HG02610 (cell line): ENCODE results near the gene PTPRD.
"Not testable (repeated sequence)": the region's sequence is repeated elsewhere in the genome, so short reads cannot be mapped to it uniquely, and the experiment has no call there.

ENCODE experiments used
- ATAC-seq: cut with Tn5 transposase; IDR thresholded peaks from one replicate; pipeline ENCODE4 v1.9.1; 2021; ENCODE audit warnings: mild to moderate bottlenecking, moderate library complexity; ENCODE audit not compliant: unreplicated experiment

PTPRD gene

GRCh38 chr9:9091387-9091786, 1521.4 kb downstream of the PTPRD start:
- no peak for ATAC-seq

GRCh38 chr9:9079473-9079872, 1533.3 kb downstream of the PTPRD start:
- no peak for ATAC-seq

GRCh38 chr9:9078301-9078700, 1534.5 kb downstream of the PTPRD start:
- ATAC-seq, result no peak

- no peak for ATAC-seq
Measured at GRCh38 chr9:9061627-9062026, 1551.2 kb downstream of the PTPRD start.

- ATAC-seq, result no peak
Measured at GRCh38 chr9:9054354-9054992, 1558.3 kb downstream of the PTPRD start.

- ATAC-seq, result no peak
Measured at GRCh38 chr9:9045572-9045971, 1567.2 kb downstream of the PTPRD start.

- ATAC-seq, result no peak
Measured at GRCh38 chr9:9045072-9045471, 1567.7 kb downstream of the PTPRD start.

GRCh38 chr9:9043788-9044187, 1569.0 kb downstream of the PTPRD start:
- ATAC-seq, result not testable (repeated sequence)

- ATAC-seq, result no peak
Measured at GRCh38 chr9:9041756-9042155, 1571.0 kb downstream of the PTPRD start.

GRCh38 chr9:9033022-9033421, 1579.8 kb downstream of the PTPRD start:
- no peak for ATAC-seq

GRCh38 chr9:9016597-9016996, 1596.2 kb downstream of the PTPRD start:
- peak; percentile 57 for ATAC-seq

- no peak for ATAC-seq
Measured at GRCh38 chr9:9004810-9005209, 1608.0 kb downstream of the PTPRD start.

- no peak for ATAC-seq
Measured at GRCh38 chr9:9002826-9003583, 1609.8 kb downstream of the PTPRD start.

- no peak for ATAC-seq
Measured at GRCh38 chr9:8980496-8981013, 1632.2 kb downstream of the PTPRD start.

- ATAC-seq, result no peak
Measured at GRCh38 chr9:8978334-8978733, 1634.5 kb downstream of the PTPRD start.

- not testable (repeated sequence) for ATAC-seq
Measured at GRCh38 chr9:8968350-8968749, 1644.5 kb downstream of the PTPRD start.

- ATAC-seq, result no peak
Measured at GRCh38 chr9:8963885-8964284, 1648.9 kb downstream of the PTPRD start.

GRCh38 chr9:8962084-8962483, 1650.7 kb downstream of the PTPRD start:
- ATAC-seq, result no peak

GRCh38 chr9:8961186-8961851, 1651.5 kb downstream of the PTPRD start:
- no peak for ATAC-seq

GRCh38 chr9:8960254-8960653, 1652.5 kb downstream of the PTPRD start:
- ATAC-seq, result no peak

GRCh38 chr9:8958358-8958757, 1654.4 kb downstream of the PTPRD start:
- no peak for ATAC-seq

GRCh38 chr9:8955315-8955714, 1657.5 kb downstream of the PTPRD start:
- no peak for ATAC-seq
